ENCODE measurements around the gene ZNF66.

- no peak for TF ChIP-seq POLR2AphosphoS5 (IDR thresholded peaks at IDR 0.05)
- TF ChIP-seq CTCF (IDR thresholded peaks at IDR 0.05): no peak
These were observed 64.3 kb downstream of the ZNF66 start for GRCh38 chr19:20840371-20840770.
